H1 (cell line): ENCODE measurements around the gene FSD1. TPM values are rescaled to one million over a fixed set of nuclear protein-coding genes. Genes with fewer than 3 reads are reported as not detected.

Experiments used
- CTCF ChIA-PET: fragments of 300-600 bp; sonication (Branson Sonifier 250); formaldehyde crosslinking; loops from one replicate; lab custom pipeline; 2021; ENCODE audit not compliant: partially characterized antibody; lab: Charles Lee
- POLR2A ChIA-PET: fragments of 300-600 bp; sonication (Branson Sonifier 250); formaldehyde crosslinking; loops from one replicate; lab custom pipeline; 2021; ENCODE audit warnings: inconsistent platforms; ENCODE audit not compliant: partially characterized antibody; lab: Charles Lee
- DNase-seq, 2 experiments: peaks; one replicate each; pipeline versions ENCODE4 v3.0.0 to v3.0.0-alpha.2; 2010 to 2022; ENCODE audit warnings: low spot score in 2 of 2, low read depth in 1 of 2, mixed read lengths in 1 of 2
- FAIRE-seq: peaks from 2 replicates; lab custom pipeline; 2011; peaks lifted over from hg19 to GRCh38; lab: Jason Lieb, UNC
- H2AFZ ChIP-seq: 2 replicates; pipeline ENCODE4 v1.8.1; 2012; ENCODE audit warnings: low read length, inconsistent platforms
- H2AK5ac ChIP-seq: 2 replicates; pipeline ENCODE4 v1.6.1; 2013; ENCODE audit warnings: low read depth, low read length
- H2BK120ac ChIP-seq: replicated peaks from 2 replicates; pipeline ENCODE3; 2013; ENCODE audit warnings: low read depth, low read length, inconsistent platforms
- H2BK12ac ChIP-seq: 2 replicates; pipeline ENCODE4 v1.6.1; 2013; ENCODE audit warnings: low read depth, low read length
- H2BK15ac ChIP-seq: 2 replicates; pipeline ENCODE4 v1.6.1; 2013; ENCODE audit warnings: low read length
- H2BK20ac ChIP-seq: 2 replicates; pipeline ENCODE4 v1.6.1; 2013; ENCODE audit warnings: low read length
- H2BK5ac ChIP-seq: 2 replicates; pipeline ENCODE4 v1.6.1; 2013; ENCODE audit warnings: low read depth, low read length
- H3K14ac ChIP-seq: 2 replicates; pipeline ENCODE4 v1.6.1; 2013; ENCODE audit warnings: inconsistent platforms; ENCODE audit not compliant: insufficient read length
- H3K18ac ChIP-seq: 2 replicates; pipeline ENCODE4 v1.6.1; 2013; ENCODE audit warnings: low read length; ENCODE audit errors: extremely low read depth
- H3K23ac ChIP-seq: 2 replicates; pipeline ENCODE4 v1.6.1; 2013; ENCODE audit warnings: inconsistent platforms; ENCODE audit not compliant: insufficient read length
- H3K23me2 ChIP-seq: 2 replicates; pipeline ENCODE4 v1.6.1; 2013; ENCODE audit warnings: low read depth, low read length
- H3K27ac ChIP-seq: 2 replicates; pipeline ENCODE4 v1.6.1; 2011; ENCODE audit warnings: low read depth, low read length, inconsistent platforms
- H3K27me3 ChIP-seq, 4 experiments: replicated peaks in 1 of 4; 1 replicate in 1 of 4; 2 replicates in 3 of 4; pipeline versions ENCODE4 v1.6.1 to v1.8.1; 2011 to 2013; ENCODE audit warnings: low read length in 3 of 4, mild to moderate bottlenecking in 3 of 4, inconsistent platforms in 2 of 4, mixed read lengths in 2 of 4, moderate library complexity in 1 of 4; ENCODE audit not compliant: control insufficient read depth in 3 of 4, insufficient read depth in 3 of 4; ENCODE audit errors: extremely low read depth in 1 of 4
- H3K36me3 ChIP-seq, 4 experiments: 2 replicates each; pipeline versions ENCODE4 v1.6.1 to v1.8.1; 2011 to 2013; ENCODE audit warnings: mild to moderate bottlenecking in 4 of 4, low read length in 3 of 4, moderate library complexity in 2 of 4, control low read depth in 1 of 4, inconsistent platforms in 1 of 4; ENCODE audit not compliant: insufficient read depth in 4 of 4, control insufficient read depth in 2 of 4
- H3K4ac ChIP-seq: replicated peaks from 2 replicates; pipeline ENCODE3; 2013; ENCODE audit warnings: low read length, low read depth, mixed read lengths, inconsistent platforms; ENCODE audit not compliant: insufficient read length
- H3K4me1 ChIP-seq, 4 experiments: replicated peaks in 1 of 4; 1 replicate in 1 of 4; 2 replicates in 3 of 4; pipeline versions ENCODE4 v1.6.1 to v1.8.1; 2011 to 2013; ENCODE audit warnings: low read length in 3 of 4, inconsistent platforms in 2 of 4, mixed read lengths in 1 of 4; ENCODE audit not compliant: insufficient read depth in 4 of 4, control insufficient read depth in 3 of 4
- H3K4me2 ChIP-seq, 2 experiments: 2 replicates each; pipeline versions ENCODE4 v1.6.1 to v1.8.1; 2011 to 2013; ENCODE audit warnings: low read depth in 2 of 2, low read length in 2 of 2, control low read depth in 1 of 2, inconsistent platforms in 1 of 2, mild to moderate bottlenecking in 1 of 2; ENCODE audit not compliant: insufficient read depth in 1 of 2
- H3K4me3 ChIP-seq, 4 experiments: fragments of 200-600, 300-600 bp in 1 of 4; sonication (generic), shearing (Covaris generic), sonication (Bioruptor Twin) in 1 of 4; 2 replicates each; pipeline versions ENCODE4 v1.5.1 to v1.8.1; 2011 to 2016; ENCODE audit warnings: low read length in 4 of 4, low read depth in 3 of 4, control low read depth in 2 of 4, inconsistent platforms in 2 of 4, mild to moderate bottlenecking in 2 of 4, mixed read lengths in 1 of 4, moderate library complexity in 1 of 4; ENCODE audit not compliant: insufficient read depth in 2 of 4; ENCODE audit errors: extremely low read depth in 1 of 4
- H3K56ac ChIP-seq: replicated peaks from 2 replicates; pipeline ENCODE3; 2013; ENCODE audit warnings: low read depth, mild to moderate bottlenecking, mixed read lengths, low read length, inconsistent platforms; ENCODE audit not compliant: insufficient read length
- H3K79me1 ChIP-seq: 2 replicates; pipeline ENCODE4 v1.6.1; 2013; ENCODE audit warnings: low read depth, low read length, control low read depth
- H3K79me2 ChIP-seq, 2 experiments: 2 replicates each; pipeline versions ENCODE4 v1.6.1 to v1.8.1; 2012 to 2013; ENCODE audit warnings: low read length in 2 of 2, mild to moderate bottlenecking in 2 of 2, inconsistent platforms in 1 of 2; ENCODE audit not compliant: insufficient read depth in 2 of 2, control insufficient read depth in 1 of 2
- H3K9ac ChIP-seq, 4 experiments: replicated peaks in 1 of 4; 1 replicate in 1 of 4; 2 replicates in 3 of 4; pipeline versions ENCODE4 v1.6.1 to v1.8.1; 2011 to 2013; ENCODE audit warnings: low read depth in 3 of 4, low read length in 3 of 4, control low read depth in 2 of 4, mild to moderate bottlenecking in 2 of 4, moderate library complexity in 2 of 4, inconsistent platforms in 1 of 4; ENCODE audit errors: extremely low read depth in 1 of 4
- H3K9me3 ChIP-seq, 2 experiments: 2 replicates each; pipeline versions ENCODE4 v1.6.1 to v1.8.1; 2012 to 2013; ENCODE audit warnings: mild to moderate bottlenecking in 2 of 2, moderate library complexity in 2 of 2, control low read depth in 1 of 2, inconsistent platforms in 1 of 2, low read depth in 1 of 2, low read length in 1 of 2, mixed read lengths in 1 of 2; ENCODE audit not compliant: insufficient read depth in 2 of 2
- H4K20me1 ChIP-seq, 2 experiments: replicated peaks in 1 of 2; 2 replicates each; pipeline versions ENCODE3 to v1.8.1; 2011 to 2013; ENCODE audit warnings: inconsistent platforms in 2 of 2, low read length in 2 of 2, mild to moderate bottlenecking in 1 of 2; ENCODE audit not compliant: insufficient read depth in 2 of 2, control insufficient read depth in 1 of 2
- H4K5ac ChIP-seq: 2 replicates; pipeline ENCODE4 v1.6.1; 2013; ENCODE audit warnings: low read length, low read depth, mixed read lengths, inconsistent platforms; ENCODE audit not compliant: insufficient read length
- H4K8ac ChIP-seq: 2 replicates; pipeline ENCODE4 v1.8.0; 2013; ENCODE audit warnings: mild to moderate bottlenecking, moderate library complexity, low read length, inconsistent platforms; ENCODE audit not compliant: insufficient read depth; ENCODE audit errors: extremely low read depth
- H4K91ac ChIP-seq: replicated peaks from 2 replicates; pipeline ENCODE3; 2013; ENCODE audit warnings: low read length, mixed read lengths, inconsistent platforms; ENCODE audit not compliant: insufficient read length
- HDAC6 ChIP-seq: IDR thresholded peaks from one replicate; pipeline ENCODE4 v1.7.1; 2012; ENCODE audit warnings: low read depth, mild to moderate bottlenecking, inconsistent platforms, low read length, moderate library complexity
- JUND ChIP-seq: IDR thresholded peaks from 2 replicates; pipeline ENCODE4 v1.6.1; 2011; ENCODE audit warnings: mild to moderate bottlenecking, improper control_type of control experiment, low read length
- RBBP5 ChIP-seq: IDR thresholded peaks from 2 replicates; pipeline ENCODE4 v1.7.1; 2012; ENCODE audit warnings: low read depth, mild to moderate bottlenecking, inconsistent platforms, low read length, moderate library complexity, borderline replicate concordance
- RXRA ChIP-seq: IDR thresholded peaks from 2 replicates; pipeline ENCODE4 v1.6.1; 2011; ENCODE audit warnings: low read depth, mild to moderate bottlenecking, low read length, moderate library complexity; ENCODE audit not compliant: insufficient read depth
- SP1 ChIP-seq: IDR thresholded peaks from 2 replicates; pipeline ENCODE4 v1.6.1; 2011; ENCODE audit warnings: low read depth, low read length
- SP4 ChIP-seq: IDR thresholded peaks from 2 replicates; pipeline ENCODE4 v1.6.1; 2012; ENCODE audit warnings: low read length, inconsistent platforms
- YY1 ChIP-seq: IDR thresholded peaks from 2 replicates; pipeline ENCODE4 v1.6.1; 2011; ENCODE audit warnings: low read depth, mild to moderate bottlenecking, low read length
- ZNF274 ChIP-seq: IDR thresholded peaks from 2 replicates; pipeline ENCODE4 v1.7.0; 2012; ENCODE audit warnings: low read length, borderline replicate concordance; ENCODE audit errors: extremely low read depth
- WGBS, 2 experiments: shearing (Covaris generic) in 1 of 2; methylation state at CpG; one replicate each; pipeline versions ENCODE4 v1.1.6 to v1.1.7; 2013 to 2015; ENCODE audit warnings: low lambda C conversion rate in 2 of 2, mixed read lengths in 2 of 2, inconsistent platforms in 1 of 2, low coverage in 1 of 2, missing lambda C conversion rate in 1 of 2; ENCODE audit not compliant: insufficient replicate concordance in 2 of 2, insufficient coverage in 1 of 2, insufficient read length in 1 of 2; ENCODE audit errors: extremely low coverage in 1 of 2, missing lambda C conversion rate in 1 of 2; 5-methylcytosine and 5-hydroxymethylcytosine counted together
- polyA plus RNA-seq, 7 experiments: library from polyadenylated mRNA; depleted of rRNA in 3 of 7; stranded (reverse) in 5 of 7; unstranded in 2 of 7; fragments of >200 nt in 5 of 7; fragments of 200-250 nt in 2 of 7; gene quantifications; 1 replicate in 5 of 7; 2 replicates in 1 of 7; 4 replicates in 1 of 7; pipeline versions ENCODE4 v1.2.1 to v1.2.3, GENCODE V29; 2011 to 2013; ENCODE audit warnings: missing spikeins in 2 of 7, mixed read lengths in 2 of 7
- total RNA-seq: library from RNA; stranded (reverse); fragmentation: NEBNext Ultra II Directional; extraction: Animal tissue kit (Norgen Biotek cat#: 25700); gene quantifications from 2 replicates; pipeline ENCODE4 v1.2.1, GENCODE V29; 2021

Gene FSD1
- total and polyA plus RNA-seq, 2 of the 8 experiments (the other 6 are each of a cell fraction or from before 2014, with no cell fraction given), result 58.8 to 181 TPM

DNA sequence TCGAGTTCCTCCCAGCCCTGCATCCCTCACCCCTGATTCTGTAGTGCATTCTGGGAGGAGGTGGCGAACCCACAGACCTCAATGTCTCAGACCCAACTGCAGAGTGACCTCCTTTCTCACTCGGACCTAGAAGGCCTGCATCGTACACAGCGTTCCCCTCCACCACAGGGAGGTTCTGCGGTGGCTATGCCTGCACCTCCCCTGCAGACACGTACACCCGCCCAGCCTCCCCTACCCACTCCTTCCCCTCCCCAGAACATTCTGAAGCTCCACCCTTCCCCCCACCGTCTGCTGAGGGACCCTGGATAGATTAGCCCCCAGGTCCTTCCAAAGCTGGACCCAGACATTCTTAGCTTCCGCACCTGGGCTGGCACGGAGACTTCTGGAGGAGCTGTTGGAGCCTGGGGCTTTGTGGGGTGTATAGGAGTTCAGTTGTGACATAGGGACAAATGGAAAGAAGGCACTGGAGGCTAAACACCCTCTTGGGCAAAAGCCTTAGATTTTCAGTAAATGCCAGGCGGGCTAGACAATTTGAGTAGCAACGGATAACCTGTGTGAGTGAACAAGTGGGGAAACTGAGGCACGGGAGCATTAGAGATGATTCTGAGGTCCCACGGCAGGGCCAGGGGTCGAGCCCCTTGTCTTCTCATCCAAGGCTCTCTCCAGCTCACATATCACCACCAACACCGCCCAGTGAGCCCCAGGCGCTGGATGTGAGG, 420 bp upstream of the FSD1 start:
- H3K23ac ChIP-seq, result no peak overlapping the region
- no peak overlapping the region for H3K9ac ChIP-seq
- DNase-seq, result no peak
- H3K4ac ChIP-seq, result no peak overlapping the region
- H2BK20ac ChIP-seq, result 0 out of 2 replicates have a peak overlapping the region, but pooled peaks have one; percentile 80
- no peaks in the 10 kb centered on the region; the same call in 1 of the 2 replicates for H3K23me2 ChIP-seq
- H3K56ac ChIP-seq, result no peak overlapping the region
- no peak overlapping the region; the same call in 1 of the 2 replicates for H2AFZ ChIP-seq
- TF ChIP-seq SP1, result no peak
- TF ChIP-seq HDAC6, result no peak
- TF ChIP-seq RBBP5, result no peak
- no peak for TF ChIP-seq SP4
- no peak for TF ChIP-seq ZNF274
- TF ChIP-seq RXRA, result no peak
- TF ChIP-seq YY1, result no peak
- no peak for TF ChIP-seq JUND
- ChIA-PET CTCF (interaction anchor here (0.8 kb wide), 1 partner anchor 74 kb away, joined by 4 read pairs; the partner anchor contains the start of gene EBI3), POLR2A (interaction anchor here (0.9 to 12.2 kb wide), 6 partner anchors 9 to 143 kb away, joined by 3 to 86 read pairs (median 6); partner anchors contain the start of genes MPND and SHD)
- peak overlapping the region; percentile 29 to 76; a peak in 3 of 4 replicates for H3K4me2 ChIP-seq
- H3K79me2 ChIP-seq, result no peaks in the 10 kb centered on the region
- H3K27me3 ChIP-seq, result no peaks in the 10 kb centered on the region
- no peak for FAIRE-seq
- H3K14ac ChIP-seq, result no peak overlapping the region
- H3K4me3 ChIP-seq, result peak overlapping the region; percentile 14 to 58 (median 42); a peak in 5 of 8 replicates
- peaks cover 0 to 2% of the 10 kb centered on the region in 2 experiments for H4K20me1 ChIP-seq
- peak overlapping the region; percentile 12 for H4K91ac ChIP-seq
- peaks cover 0 to 8% (median 0%) of the 10 kb centered on the region in 4 experiments; a peak in 3 of 7 replicates for H3K4me1 ChIP-seq
- no peak overlapping the region for H3K27ac ChIP-seq
- no peak overlapping the region for H2BK120ac ChIP-seq
- H4K5ac ChIP-seq, result no peak overlapping the region
- H3K79me1 ChIP-seq, result peaks cover 3% of the 10 kb centered on the region; the same call in 1 of the 2 replicates
- H2BK15ac ChIP-seq, result no peak overlapping the region
- H3K18ac ChIP-seq, result no peak overlapping the region
- H2AK5ac ChIP-seq, result no peak overlapping the region
- WGBS, 2 experiments, result 69% methylated on average over 18 of the region's 18 CpGs; no CpG with 5 or more reads in 1 of the 2 experiments
- H4K8ac ChIP-seq, result no peak overlapping the region; the same call in 1 of the 2 replicates
- H2BK12ac ChIP-seq, result no peak overlapping the region
- no peaks in the 10 kb centered on the region for H3K9me3 ChIP-seq
- no peak overlapping the region for H2BK5ac ChIP-seq
- peaks cover 3 to 13% (median 7%) of the 10 kb centered on the region in 4 experiments; a peak in 6 of 8 replicates for H3K36me3 ChIP-seq
